Measurements from ENCODE around the gene MRPS18A.

GRCh38 chr6:43667245-43668150, 20.1 kb downstream of the MRPS18A start:
- peak; percentile 93 to 98 (median 96) for TF ChIP-seq CTCF (IDR thresholded peaks at IDR 0.05)
- TF ChIP-seq POLR2AphosphoS5 (IDR thresholded peaks at IDR 0.05): peak; percentile 69 to 71
- TF ChIP-seq POLR2A (IDR thresholded peaks at IDR 0.05; ENCODE audit: low read depth): no peak
